Stimulated activated CD8-positive, alpha-beta memory T cell treated with anti-CD3 and anti-CD28 coated beads, Interleukin-2, amount 100 ng/mL, for 48 hours (primary cell): ENCODE data around the gene ARID1A.
A peak's percentile ranks its signal among the peaks of the same experiment; 100 is the strongest.

Source experiments
- DNase-seq, 2 donors: peaks; one replicate each; pipeline ENCODE4 v3.0.0-alpha.2; 2020; ENCODE audit warnings: low read depth in 2 of 2

The ARID1A gene

GRCh38 chr1:26727476-26727875, 31.7 kb downstream of the ARID1A start:
- no peak for DNase-seq

- DNase-seq: no peak
Measured at GRCh38 chr1:26728645-26729044, 32.8 kb downstream of the ARID1A start.

- no peak for DNase-seq
Measured at GRCh38 chr1:26729633-26730032, 33.8 kb downstream of the ARID1A start.

- DNase-seq: no peak
Measured at GRCh38 chr1:26730695-26731094, 34.9 kb downstream of the ARID1A start.

GRCh38 chr1:26731233-26731902, 35.6 kb downstream of the ARID1A start:
- no peak for DNase-seq

- no peak for DNase-seq
Measured at GRCh38 chr1:26733392-26733791, 37.6 kb downstream of the ARID1A start.

GRCh38 chr1:26733982-26734381, 38.2 kb downstream of the ARID1A start:
- DNase-seq: no peak

GRCh38 chr1:26734501-26735058, 38.8 kb downstream of the ARID1A start:
- DNase-seq: no peak

- no peak for DNase-seq
Measured at GRCh38 chr1:26739329-26739914, 43.6 kb downstream of the ARID1A start.

GRCh38 chr1:26740023-26740634, 44.3 kb downstream of the ARID1A start:
- DNase-seq: no peak

GRCh38 chr1:26740952-26741351, 45.1 kb downstream of the ARID1A start:
- no peak for DNase-seq

GRCh38 chr1:26743426-26744059, 47.7 kb downstream of the ARID1A start:
- no peak for DNase-seq

GRCh38 chr1:26744075-26744959, 48.5 kb downstream of the ARID1A start:
- peak; percentile 61 to 68 for DNase-seq

- DNase-seq: no peak
Measured at GRCh38 chr1:26745191-26745590, 49.4 kb downstream of the ARID1A start.

- DNase-seq: no peak
Measured at GRCh38 chr1:26747048-26747447, 51.2 kb downstream of the ARID1A start.

- no peak for DNase-seq
Measured at GRCh38 chr1:26748351-26748750, 52.5 kb downstream of the ARID1A start.

- DNase-seq: no peak
Measured at GRCh38 chr1:26749458-26749857, 53.6 kb downstream of the ARID1A start.

GRCh38 chr1:26750428-26750827, 54.6 kb downstream of the ARID1A start:
- DNase-seq: no peak

- no peak for DNase-seq
Measured at GRCh38 chr1:26752519-26752918, 56.7 kb downstream of the ARID1A start.

- no peak for DNase-seq
Measured at GRCh38 chr1:26754086-26754874, 58.5 kb downstream of the ARID1A start.

- no peak for DNase-seq
Measured at GRCh38 chr1:26758358-26758757, 62.5 kb downstream of the ARID1A start.
